Pancreas (tissue), 10 donors: ENCODE results near the gene BAG5. TPM values are rescaled to one million over a fixed set of nuclear protein-coding genes. Genes with fewer than 3 reads are reported as not detected.

Experiments
- ATAC-seq, 4 donors: fragments of 200-7000 bp; cut with Tn5 transposase; one replicate each; pipeline versions ENCODE4 v1.8.0 to v1.9.1; 2020; ENCODE audit warnings: mild to moderate bottlenecking in 4 of 4, moderate library complexity in 4 of 4
- DNase-seq, 6 donors: peaks; one replicate each; pipeline ENCODE4 v3.0.0-alpha.2; 2020
- FAIRE-seq: peaks from 2 replicates; lab custom pipeline; 2012; peaks lifted over from hg19 to GRCh38; lab: Jason Lieb, UNC
- H3K27ac ChIP-seq, 4 donors: fragments of 200-600 bp; sonication (generic); 1 replicate in 3 of 4; 2 replicates in 1 of 4; pipeline versions ENCODE4 v1.5.0 to v1.8.0; 2020
- H3K27me3 ChIP-seq, 4 donors: fragments of 200-600 bp; one replicate each; pipeline ENCODE4 v1.8.0; 2021
- H3K36me3 ChIP-seq, 3 donors: fragments of 200-600 bp; sonication (generic) in 1 of 3; one replicate each; pipeline versions ENCODE4 v1.5.0 to v1.8.0; 2020 to 2021
- H3K4me1 ChIP-seq, 3 donors: fragments of 200-600 bp; one replicate each; pipeline ENCODE4 v1.8.0; 2021
- H3K4me3 ChIP-seq, 4 donors: fragments of 200-600 bp; sonication (generic) in 2 of 4; one replicate each; pipeline versions ENCODE4 v1.5.0 to v1.8.0; 2020 to 2021
- H3K9me3 ChIP-seq, 4 donors: fragments of 200-600 bp; one replicate each; pipeline ENCODE4 v1.8.0; 2021
- CTCF ChIP-seq, 4 donors: fragments of 200-600 bp; sonication (generic) in 3 of 4; IDR thresholded peaks; one replicate each; pipeline versions ENCODE4 v1.5.0 to v1.8.0; 2021; ENCODE audit warnings: antibody characterized with exemption in 4 of 4
- WGBS, 2 donors: extraction: QIAGEN DNeasy Blood & Tissue Kit; methylation state at CpG; one replicate each; pipeline ENCODE4 v1.1.7; 2013; 5-methylcytosine and 5-hydroxymethylcytosine counted together
- intact Hi-C, 3 donors: fragments of 100-400 bp; cut with DNase I; formaldehyde crosslinking; loops; one replicate each; pipeline versions ENCODE4 v1.11.1 to v1.14.2; 2022
- polyA plus RNA-seq, 2 donors: library from polyadenylated mRNA; stranded (reverse); fragments of 200-250 nt; gene quantifications; one replicate each; pipeline ENCODE4 v1.2.3, GENCODE V29; 2013
- total RNA-seq, 6 donors: library from RNA; stranded (reverse); fragmentation: NEBNext Ultra II Directional in 4 of 6; extraction: Animal tissue kit (Norgen Biotek cat#: 25700) in 4 of 6; gene quantifications; one replicate each; pipeline versions ENCODE4 v1.2.1 to v1.2.4, GENCODE V29; 2021 to 2023
- donor health status: healthy with polysubstance abuse.
- donor health status: DM: no; HTN: no; CAD: no; lungs with moderate emphysema.
- donor health status: DM: no; HTN: no; CAD: no.
- donor health status: control.
- donor health status: control.
- donor health status: Bipolar disorder and iron deficiency.
- donor health status: DM: yes; HTN: yes; CAD: no.
- donor health status: DM: no; HTN: no; CAD: no.
- donor health status: DM: no; HTN: no; CAD: no.
- donor health status: DM: yes; HTN: yes; CAD: no.

BAG5 gene
- total and polyA plus RNA-seq, 8 donors: 3.6 to 13.4 (median 8.8) TPM

- Histone ChIP-seq H3K4me1 (peaks cover 0 to 4% (median 0%) of the 10 kb centered on the region in 3 donors), H3K4me3 (no peak overlapping the region), H3K27me3 (no peaks in the 10 kb centered on the region), H3K36me3 (peaks cover 0 to 17% (median 13%) of the 10 kb centered on the region in 3 donors), H3K9me3 (no peaks in the 10 kb centered on the region), H3K27ac (no peak overlapping the region)
- intact Hi-C loops: no loop called here
- DNase-seq (peak in 1 of 6 donors; percentile 23), ATAC-seq (no peak), FAIRE-seq (no peak)
- 86 to 88% methylated on average over 16 of the region's 16 CpGs for WGBS, 2 donors
- TF ChIP-seq CTCF (IDR thresholded peaks at IDR 0.05): no peak
These were observed 53.7 kb downstream of the BAG5 start for GRCh38 chr14:103508521-103509329.

GRCh38 chr14:103507751-103508150 is 54.7 kb downstream of the BAG5 start:
- no peak for ATAC-seq
- intact Hi-C loops: no loop called here
- 81 to 86% methylated on average over 3 of the region's 3 CpGs for WGBS, 2 donors
- Histone ChIP-seq H3K4me3 (no peak overlapping the region), H3K27me3 (no peaks in the 10 kb centered on the region), H3K36me3 (peaks cover 0 to 27% (median 20%) of the 10 kb centered on the region in 3 donors), H3K27ac (no peak overlapping the region), H3K4me1 (peaks cover 0 to 4% (median 0%) of the 10 kb centered on the region in 3 donors), H3K9me3 (no peaks in the 10 kb centered on the region)
- DNase-seq: no peak
- FAIRE-seq: no peak
- no peak for TF ChIP-seq CTCF (IDR thresholded peaks at IDR 0.05)

Other genes with a start within 250 kb of the BAG5 start
- gene EIF5, start 228.4 kb downstream of the BAG5 start, total RNA-seq: 100 to 1,000 TPM in 3 of 6 donors, 10 to 100 TPM in 3; 79.8 to 139 (median 101) TPM
- 10 to 100 TPM; 22.2 to 42.1 TPM for gene EIF5, start 228.4 kb downstream of the BAG5 start, polyA plus RNA-seq
- 10 to 100 TPM; 35.3 to 51.0 (median 40.1) TPM for gene MARK3, start 177.2 kb downstream of the BAG5 start, total RNA-seq
- 100 to 1,000 TPM in 1 of 2 donors, 10 to 100 TPM in 1; 84.7 to 110 TPM for gene MARK3, start 177.2 kb downstream of the BAG5 start, polyA plus RNA-seq
- gene CKB, start 39.8 kb downstream of the BAG5 start, total RNA-seq: 10 to 100 TPM; 17.8 to 52.9 (median 40.1) TPM
- gene CKB, start 39.8 kb downstream of the BAG5 start, polyA plus RNA-seq: 100 to 1,000 TPM; 140 to 264 TPM
- 10 to 100 TPM in 1 of 6 donors, 1 to 10 TPM in 5; 3.3 to 10.4 (median 6.3) TPM for gene TRMT61A, start 33.5 kb downstream of the BAG5 start, total RNA-seq
- 10 to 100 TPM; 13.2 to 16.1 TPM for gene TRMT61A, start 33.5 kb downstream of the BAG5 start, polyA plus RNA-seq
- gene COA8, start 303 bp upstream of the BAG5 start, total RNA-seq: 10 to 100 TPM; 17.0 to 28.7 (median 23.9) TPM
- 10 to 100 TPM; 28.0 to 31.7 TPM for gene COA8, start 303 bp upstream of the BAG5 start, polyA plus RNA-seq
- gene KLC1, start 66.6 kb upstream of the BAG5 start, total RNA-seq: 10 to 100 TPM; 36.1 to 81.0 (median 49.1) TPM
- 10 to 100 TPM; 79.6 to 91.0 TPM for gene KLC1, start 66.6 kb upstream of the BAG5 start, polyA plus RNA-seq
- 1 to 10 TPM; 1.7 to 4.3 (median 2.7) TPM for gene XRCC3, start 152.8 kb upstream of the BAG5 start, total RNA-seq
- 1 to 10 TPM; 4.4 to 5.2 TPM for gene XRCC3, start 152.8 kb upstream of the BAG5 start, polyA plus RNA-seq
- gene ZFYVE21, start 153.2 kb upstream of the BAG5 start, total RNA-seq: 10 to 100 TPM; 13.7 to 24.9 (median 16.2) TPM
- 10 to 100 TPM; 22.1 to 32.6 TPM for gene ZFYVE21, start 153.2 kb upstream of the BAG5 start, polyA plus RNA-seq